ENCODE data around the gene STAT5A. TPM values are rescaled to one million over a fixed set of nuclear protein-coding genes. Genes with fewer than 3 reads are reported as not detected.
"Not testable (repeated sequence)": the region's sequence is repeated elsewhere in the genome, so short reads cannot be mapped to it uniquely, and the experiment has no call there.

Gene STAT5A
- total RNA-seq, 1 experiment from 2014 or later: 3.4 TPM

DNA sequence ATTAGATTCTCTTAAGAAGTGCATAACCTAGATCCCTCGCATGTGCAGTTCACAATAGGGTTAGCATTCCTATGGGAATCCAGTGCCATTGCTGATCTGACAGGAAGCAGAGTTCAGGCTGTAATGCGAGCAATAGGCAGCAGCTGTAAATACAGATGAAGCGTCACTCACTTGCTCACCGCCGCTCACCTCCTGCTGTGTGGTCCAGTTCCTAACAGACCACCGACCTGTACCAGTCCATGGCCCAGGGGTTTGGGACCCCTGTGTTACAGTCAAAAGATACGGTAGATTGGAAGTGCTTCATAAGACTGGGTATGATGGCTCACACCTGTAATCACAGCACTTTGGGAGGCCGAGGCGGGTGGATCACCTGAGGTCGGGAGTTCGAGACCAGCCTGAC, 2.8 kb downstream of the STAT5A start:
- no peak overlapping the region for H3K4me2 ChIP-seq
- ChIA-PET CTCF (no interaction called here), POLR2A (ENCODE audit: unreplicated experiment) (no interaction called here)
- H3K9me3 ChIP-seq (ENCODE audit: insufficient read depth, low read depth): no peaks in the 10 kb centered on the region
- no peaks in the 10 kb centered on the region for H3K4me1 ChIP-seq (replicated peaks; ENCODE audit: insufficient read depth)
- H3K4me3 ChIP-seq: no peak overlapping the region
- no peaks in the 10 kb centered on the region for H3K9me2 ChIP-seq (ENCODE audit: insufficient read depth)
- H3K79me2 ChIP-seq (ENCODE audit: low read depth): no peaks in the 10 kb centered on the region
- no peaks in the 10 kb centered on the region for H4K20me1 ChIP-seq (ENCODE audit: insufficient read depth)
- no TSS peak for BruUV-seq (replicated peaks)
- H3K27ac ChIP-seq: no peak overlapping the region
- no peaks in the 10 kb centered on the region for H3K36me3 ChIP-seq (ENCODE audit: low read depth)
- no peak for TF ChIP-seq EZH2 (IDR thresholded peaks at IDR 0.05; ENCODE audit: low read depth)
- TF ChIP-seq, protein P1, sequence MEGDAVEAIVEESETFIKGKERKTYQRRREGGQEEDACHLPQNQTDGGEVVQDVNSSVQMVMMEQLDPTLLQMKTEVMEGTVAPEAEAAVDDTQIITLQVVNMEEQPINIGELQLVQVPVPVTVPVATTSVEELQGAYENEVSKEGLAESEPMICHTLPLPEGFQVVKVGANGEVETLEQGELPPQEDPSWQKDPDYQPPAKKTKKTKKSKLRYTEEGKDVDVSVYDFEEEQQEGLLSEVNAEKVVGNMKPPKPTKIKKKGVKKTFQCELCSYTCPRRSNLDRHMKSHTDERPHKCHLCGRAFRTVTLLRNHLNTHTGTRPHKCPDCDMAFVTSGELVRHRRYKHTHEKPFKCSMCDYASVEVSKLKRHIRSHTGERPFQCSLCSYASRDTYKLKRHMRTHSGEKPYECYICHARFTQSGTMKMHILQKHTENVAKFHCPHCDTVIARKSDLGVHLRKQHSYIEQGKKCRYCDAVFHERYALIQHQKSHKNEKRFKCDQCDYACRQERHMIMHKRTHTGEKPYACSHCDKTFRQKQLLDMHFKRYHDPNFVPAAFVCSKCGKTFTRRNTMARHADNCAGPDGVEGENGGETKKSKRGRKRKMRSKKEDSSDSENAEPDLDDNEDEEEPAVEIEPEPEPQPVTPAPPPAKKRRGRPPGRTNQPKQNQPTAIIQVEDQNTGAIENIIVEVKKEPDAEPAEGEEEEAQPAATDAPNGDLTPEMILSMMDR (conservative IDR thresholded peaks at IDR 0.05): no peak
- peaks cover 34% of the 10 kb centered on the region for H3K27me3 ChIP-seq (ENCODE audit: insufficient read depth, low read depth)
- intact Hi-C loops (cut with micrococcal nuclease; ENCODE audit: unreplicated experiment): no loop called here
- H3F3A ChIP-seq (ENCODE audit: insufficient read depth, low read depth): no peaks in the 10 kb centered on the region
- no peak for DNase-seq
- H2AFZ ChIP-seq: no peak overlapping the region

DNA sequence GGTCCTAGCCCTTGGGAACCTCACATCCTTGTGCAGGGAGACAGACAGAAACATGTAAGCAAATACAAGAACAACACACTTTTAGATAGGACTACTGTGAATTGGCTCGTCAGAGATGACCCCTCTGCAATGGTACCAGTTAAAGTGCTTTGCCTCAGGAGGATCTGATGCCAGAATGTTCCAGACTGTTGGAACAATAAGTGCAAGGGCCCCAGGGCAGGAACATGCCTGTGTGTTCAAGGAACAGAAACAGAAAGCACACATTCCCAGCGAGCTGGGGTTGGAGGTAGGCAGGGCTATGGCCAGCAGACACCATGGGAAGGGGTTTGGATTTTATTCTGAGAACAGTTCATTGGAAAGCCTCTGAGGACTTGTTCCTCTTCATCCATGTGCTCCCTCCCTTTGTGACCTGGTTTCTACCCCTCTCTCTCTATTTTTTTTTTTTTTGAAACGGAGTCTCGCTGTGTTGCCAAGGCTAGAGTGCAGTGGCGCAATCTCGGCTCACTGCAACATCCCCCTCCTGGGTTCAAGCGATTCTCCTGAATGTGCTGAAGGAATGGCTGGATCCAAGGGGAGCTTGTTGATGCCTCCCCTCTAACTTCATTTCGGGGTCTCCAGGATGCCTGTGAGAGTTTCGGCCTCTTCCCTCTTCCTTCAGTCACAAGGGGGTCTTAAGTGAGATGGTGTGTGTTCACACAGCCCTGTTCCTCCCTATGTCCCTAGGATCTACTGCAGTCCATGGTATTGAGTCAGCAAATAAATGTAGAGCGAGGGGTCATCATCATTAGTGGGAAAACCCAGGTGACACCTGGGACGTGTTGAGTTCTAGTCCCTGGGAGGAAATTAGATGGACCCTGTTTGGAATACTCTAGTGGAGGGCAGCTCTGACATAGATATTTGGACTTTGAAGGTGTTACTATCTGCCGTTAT, 6.4 kb downstream of the STAT5A start:
- Histone ChIP-seq H3K36me3 (ENCODE audit: low read depth) (no peaks in the 10 kb centered on the region), H3K9me2 (ENCODE audit: insufficient read depth) (no peaks in the 10 kb centered on the region), H3K27me3 (ENCODE audit: insufficient read depth, low read depth) (peaks cover 7% of the 10 kb centered on the region), H3K4me2 (no peak overlapping the region), H3K27ac (no peak overlapping the region), H3K4me1 (replicated peaks; ENCODE audit: insufficient read depth) (no peaks in the 10 kb centered on the region), H2AFZ (no peak overlapping the region), H3F3A (ENCODE audit: insufficient read depth, low read depth) (no peaks in the 10 kb centered on the region), H3K79me2 (ENCODE audit: low read depth) (no peaks in the 10 kb centered on the region), H3K4me3 (no peak overlapping the region), H4K20me1 (ENCODE audit: insufficient read depth) (no peaks in the 10 kb centered on the region), H3K9me3 (ENCODE audit: insufficient read depth, low read depth) (no peaks in the 10 kb centered on the region)
- BruUV-seq (replicated peaks): no TSS peak
- no peak for DNase-seq
- ChIA-PET CTCF (no interaction called here), POLR2A (ENCODE audit: unreplicated experiment) (no interaction called here)
- TF ChIP-seq, protein P1 (conservative IDR thresholded peaks at IDR 0.05): no peak
- TF ChIP-seq EZH2 (IDR thresholded peaks at IDR 0.05; ENCODE audit: low read depth): no peak
- intact Hi-C loops (cut with micrococcal nuclease; ENCODE audit: unreplicated experiment): no loop called here

DNA sequence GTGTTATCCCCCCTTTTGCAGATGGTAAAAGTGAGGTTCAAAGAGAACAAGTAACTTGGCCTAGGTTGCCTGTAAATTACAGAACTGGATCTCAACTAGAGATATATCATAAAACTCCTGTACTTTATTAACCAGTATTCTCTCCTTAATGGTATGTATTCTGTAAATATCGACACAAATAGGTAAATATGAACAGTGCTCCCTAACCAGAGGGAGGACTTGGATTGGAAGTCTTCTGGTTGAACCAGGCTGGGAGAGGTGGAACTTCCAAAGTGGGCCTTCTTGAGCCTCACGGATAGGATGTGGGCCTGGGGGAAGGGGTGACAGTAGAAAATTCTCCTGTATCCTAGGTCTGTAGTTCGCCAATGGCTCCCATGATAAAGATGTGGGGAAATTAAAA, 7.7 kb downstream of the STAT5A start:
- Histone ChIP-seq H3K27ac (no peak overlapping the region), H3K4me3 (no peak overlapping the region), H3K4me1 (replicated peaks; ENCODE audit: insufficient read depth) (no peaks in the 10 kb centered on the region), H2AFZ (no peak overlapping the region), H3K9me3 (ENCODE audit: insufficient read depth, low read depth) (no peaks in the 10 kb centered on the region), H3F3A (ENCODE audit: insufficient read depth, low read depth) (no peaks in the 10 kb centered on the region), H3K4me2 (no peak overlapping the region), H3K9me2 (ENCODE audit: insufficient read depth) (no peaks in the 10 kb centered on the region), H3K36me3 (ENCODE audit: low read depth) (no peaks in the 10 kb centered on the region), H4K20me1 (ENCODE audit: insufficient read depth) (no peaks in the 10 kb centered on the region), H3K79me2 (ENCODE audit: low read depth) (no peaks in the 10 kb centered on the region), H3K27me3 (ENCODE audit: insufficient read depth, low read depth) (0 out of 2 replicates have a peak, but pooled peaks cover 5% of the 10 kb centered on the region)
- no peak for TF ChIP-seq EZH2 (IDR thresholded peaks at IDR 0.05; ENCODE audit: low read depth)
- TF ChIP-seq, protein P1 (conservative IDR thresholded peaks at IDR 0.05): no peak
- no TSS peak for BruUV-seq (replicated peaks)
- intact Hi-C loops (cut with micrococcal nuclease; ENCODE audit: unreplicated experiment): no loop called here
- DNase-seq: no peak
- CTCF ChIA-PET: no interaction called here
- POLR2A ChIA-PET (ENCODE audit: unreplicated experiment): no interaction called here

DNA sequence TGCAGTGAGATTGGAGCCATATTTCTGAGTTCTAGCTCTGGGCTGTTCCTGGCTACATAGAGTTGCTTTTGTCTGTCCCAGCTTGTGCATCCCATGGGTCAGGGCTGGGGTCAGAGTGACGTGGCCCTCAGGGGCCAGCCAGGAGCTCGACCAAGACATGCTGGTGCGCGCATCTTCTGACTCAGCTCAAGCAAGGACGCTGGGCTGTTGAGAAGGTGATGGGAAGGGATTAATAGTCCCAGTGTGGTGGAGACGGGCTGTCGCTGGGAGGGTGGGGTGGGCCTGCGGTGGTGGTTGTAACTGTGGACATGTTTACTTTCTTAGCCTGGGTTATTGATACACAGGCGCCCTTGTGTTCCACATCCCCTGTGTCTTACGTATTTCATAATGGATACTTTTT, 9.5 kb downstream of the STAT5A start:
- H3K27ac ChIP-seq; H4K20me1 ChIP-seq (ENCODE audit: insufficient read depth); H3K4me3 ChIP-seq; BruUV-seq (replicated peaks); DNase-seq; H3K79me2 ChIP-seq (ENCODE audit: low read depth); POLR2A ChIA-PET (ENCODE audit: unreplicated experiment); H3K9me2 ChIP-seq (ENCODE audit: insufficient read depth); H3K4me2 ChIP-seq; H3K27me3 ChIP-seq (ENCODE audit: insufficient read depth, low read depth); H3K36me3 ChIP-seq (ENCODE audit: low read depth); intact Hi-C loops (cut with micrococcal nuclease; ENCODE audit: unreplicated experiment); H3K9me3 ChIP-seq (ENCODE audit: insufficient read depth, low read depth); H3F3A ChIP-seq (ENCODE audit: insufficient read depth, low read depth); H3K4me1 ChIP-seq (replicated peaks; ENCODE audit: insufficient read depth); CTCF ChIA-PET; H2AFZ ChIP-seq: not testable (repeated sequence)

DNA sequence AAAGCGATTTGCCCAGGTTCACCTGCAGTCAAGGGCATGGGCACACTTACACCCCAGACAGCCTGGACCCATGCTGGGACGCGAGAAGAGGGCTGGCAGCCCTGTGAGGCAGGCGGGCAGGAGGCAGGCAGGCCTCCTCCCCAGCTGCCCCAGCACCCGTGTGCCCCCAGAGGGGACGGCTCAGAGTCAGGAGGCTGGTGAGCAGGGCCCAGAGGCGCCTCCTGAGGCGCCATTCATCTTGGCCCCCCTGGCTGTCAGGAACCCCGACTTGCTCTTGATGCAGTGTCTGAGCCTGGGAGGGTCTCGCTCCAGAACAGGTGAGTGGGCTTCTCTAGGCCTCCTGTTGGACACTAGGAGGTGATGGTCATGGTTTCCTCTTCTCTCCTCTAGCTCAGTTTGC, 11.1 kb downstream of the STAT5A start:
- H3K27ac ChIP-seq; H2AFZ ChIP-seq; H4K20me1 ChIP-seq (ENCODE audit: insufficient read depth); H3K9me2 ChIP-seq (ENCODE audit: insufficient read depth); CTCF ChIA-PET; DNase-seq; POLR2A ChIA-PET (ENCODE audit: unreplicated experiment); BruUV-seq (replicated peaks); H3K79me2 ChIP-seq (ENCODE audit: low read depth); H3K4me2 ChIP-seq; H3K36me3 ChIP-seq (ENCODE audit: low read depth); H3K27me3 ChIP-seq (ENCODE audit: insufficient read depth, low read depth); H3K4me1 ChIP-seq (replicated peaks; ENCODE audit: insufficient read depth); H3F3A ChIP-seq (ENCODE audit: insufficient read depth, low read depth); H3K9me3 ChIP-seq (ENCODE audit: insufficient read depth, low read depth); H3K4me3 ChIP-seq; intact Hi-C loops (cut with micrococcal nuclease; ENCODE audit: unreplicated experiment): not testable (repeated sequence)

All from PC-9 (cell line).